RWPE2 (cell line): Measurements from ENCODE around the gene TM7SF3.

Experiments
- ATAC-seq: fragments of 200-7000 bp; cut with Tn5 transposase; 3 replicates; pipeline ENCODE4 v1.9.1; 2021; ENCODE audit warnings: low read depth
- DNase-seq: peaks from one replicate; pipeline ENCODE4 v3.0.0-alpha.2; 2020; ENCODE audit warnings: low spot score
- H3K27ac ChIP-seq: fragments of 450-650 bp; 2 replicates; pipeline ENCODE4 v1.5.1; 2017; ENCODE audit warnings: mild to moderate bottlenecking; ENCODE audit not compliant: poor library complexity, severe bottlenecking
- H3K27me3 ChIP-seq: fragments of 250-450 bp; sonication (Bioruptor Pico); 2 replicates; pipeline ENCODE4 v1.5.1; 2021; ENCODE audit warnings: mild to moderate bottlenecking, moderate library complexity; ENCODE audit not compliant: insufficient read depth, poor library complexity, severe bottlenecking
- H3K36me3 ChIP-seq: fragments of 250-450 bp; sonication (Bioruptor Pico); 2 replicates; pipeline ENCODE4 v1.5.1; 2020; ENCODE audit warnings: low read depth, mild to moderate bottlenecking, moderate library complexity
- H3K4me1 ChIP-seq: fragments of 250-450 bp; sonication (Bioruptor Pico); 2 replicates; pipeline ENCODE4 v1.5.1; 2021; ENCODE audit warnings: mild to moderate bottlenecking, moderate library complexity; ENCODE audit not compliant: insufficient read depth, poor library complexity, severe bottlenecking
- H3K4me3 ChIP-seq: fragments of 250-450 bp; sonication (Bioruptor Pico); 2 replicates; pipeline ENCODE4 v1.5.1; 2021; ENCODE audit warnings: mild to moderate bottlenecking, moderate library complexity; ENCODE audit not compliant: severe bottlenecking
- H3K9me3 ChIP-seq: fragments of 250-450 bp; sonication (Bioruptor Pico); 2 replicates; pipeline ENCODE4 v1.5.1; 2021; ENCODE audit warnings: mild to moderate bottlenecking, moderate library complexity; ENCODE audit not compliant: severe bottlenecking
- TF ChIP-seq, protein P1 (sequence below): fragments of 450-650 bp; IDR thresholded peaks from one replicate; pipeline ENCODE4 v1.5.1; 2017; ENCODE audit warnings: mild to moderate bottlenecking, moderate library complexity; ENCODE audit not compliant: poor library complexity, severe bottlenecking

TM7SF3 gene

GRCh38 chr12:27003421-27004381 lies 10.5 kb downstream of the TM7SF3 start:
- no peak for ATAC-seq
- no peaks in the 10 kb centered on the region for H3K4me1 ChIP-seq

DNA sequence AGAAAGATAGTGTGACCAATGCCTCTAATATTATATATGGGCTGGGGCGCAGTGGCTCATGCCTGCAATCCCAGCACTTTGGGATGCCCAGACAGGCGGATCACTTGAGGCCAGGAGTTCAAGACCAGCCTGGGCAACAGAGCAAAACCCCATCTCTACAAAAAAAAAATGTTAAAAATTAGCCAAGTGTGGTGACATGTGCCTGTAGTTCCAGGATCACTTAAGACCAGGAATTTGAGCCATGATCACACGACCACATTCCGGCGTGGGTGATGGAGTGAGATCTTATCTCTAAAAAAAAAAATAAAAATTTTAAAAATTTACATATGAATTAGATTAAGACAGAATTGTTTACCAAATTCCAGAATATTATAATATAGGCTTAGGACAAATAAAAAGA lies 12.0 kb downstream of the TM7SF3 start:
- no peak overlapping the region for H3K4me3 ChIP-seq
- no peak for ATAC-seq
- no peaks in the 10 kb centered on the region for H3K9me3 ChIP-seq
- peaks cover 4% of the 10 kb centered on the region; the same call in 1 of the 2 replicates for H3K36me3 ChIP-seq
- H3K27me3 ChIP-seq = no peaks in the 10 kb centered on the region
- TF ChIP-seq, protein P1, sequence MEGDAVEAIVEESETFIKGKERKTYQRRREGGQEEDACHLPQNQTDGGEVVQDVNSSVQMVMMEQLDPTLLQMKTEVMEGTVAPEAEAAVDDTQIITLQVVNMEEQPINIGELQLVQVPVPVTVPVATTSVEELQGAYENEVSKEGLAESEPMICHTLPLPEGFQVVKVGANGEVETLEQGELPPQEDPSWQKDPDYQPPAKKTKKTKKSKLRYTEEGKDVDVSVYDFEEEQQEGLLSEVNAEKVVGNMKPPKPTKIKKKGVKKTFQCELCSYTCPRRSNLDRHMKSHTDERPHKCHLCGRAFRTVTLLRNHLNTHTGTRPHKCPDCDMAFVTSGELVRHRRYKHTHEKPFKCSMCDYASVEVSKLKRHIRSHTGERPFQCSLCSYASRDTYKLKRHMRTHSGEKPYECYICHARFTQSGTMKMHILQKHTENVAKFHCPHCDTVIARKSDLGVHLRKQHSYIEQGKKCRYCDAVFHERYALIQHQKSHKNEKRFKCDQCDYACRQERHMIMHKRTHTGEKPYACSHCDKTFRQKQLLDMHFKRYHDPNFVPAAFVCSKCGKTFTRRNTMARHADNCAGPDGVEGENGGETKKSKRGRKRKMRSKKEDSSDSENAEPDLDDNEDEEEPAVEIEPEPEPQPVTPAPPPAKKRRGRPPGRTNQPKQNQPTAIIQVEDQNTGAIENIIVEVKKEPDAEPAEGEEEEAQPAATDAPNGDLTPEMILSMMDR = no peak
- DNase-seq = no peak
- no peaks in the 10 kb centered on the region for H3K4me1 ChIP-seq
- H3K27ac ChIP-seq = no peak overlapping the region

More at GRCh38 chr12:27003421-27004381, 10.5 kb downstream of the TM7SF3 start:
- TF ChIP-seq, protein P1 = no peak
- H3K27me3 ChIP-seq = no peaks in the 10 kb centered on the region
- no peak for DNase-seq
- no peak overlapping the region for H3K27ac ChIP-seq
- peaks cover 4% of the 10 kb centered on the region; the same call in 1 of the 2 replicates for H3K36me3 ChIP-seq
- no peak overlapping the region for H3K4me3 ChIP-seq
- H3K9me3 ChIP-seq = no peaks in the 10 kb centered on the region

GRCh38 chr12:27001663-27002062 lies 12.5 kb downstream of the TM7SF3 start:
- no peaks in the 10 kb centered on the region for H3K4me1 ChIP-seq
- H3K9me3 ChIP-seq = no peaks in the 10 kb centered on the region
- TF ChIP-seq, protein P1 = no peak
- no peak overlapping the region for H3K4me3 ChIP-seq
- no peak for DNase-seq
- H3K27me3 ChIP-seq = no peaks in the 10 kb centered on the region
- H3K36me3 ChIP-seq = peaks cover 4% of the 10 kb centered on the region; the same call in 1 of the 2 replicates
- H3K27ac ChIP-seq = no peak overlapping the region
- ATAC-seq = no peak

DNA sequence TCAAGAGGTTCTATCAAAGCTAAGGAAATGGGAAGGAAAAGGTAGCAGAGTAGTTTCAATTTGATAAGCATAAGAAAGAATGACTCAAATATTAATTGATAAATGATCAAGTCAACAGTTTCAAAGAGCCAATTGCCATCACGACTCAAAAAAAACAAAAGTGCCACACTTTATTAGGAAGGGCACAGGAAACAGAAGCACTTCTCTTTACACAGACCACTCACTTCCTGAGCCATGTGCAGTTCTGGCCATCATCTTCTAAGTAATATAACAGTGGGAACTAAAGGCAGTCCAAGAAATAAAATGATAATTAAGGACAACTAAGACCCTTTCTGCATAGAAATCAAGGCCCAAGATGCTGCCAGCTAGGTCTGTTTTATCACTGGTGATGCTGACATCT lies 13.2 kb downstream of the TM7SF3 start:
- H3K4me1 ChIP-seq = no peaks in the 10 kb centered on the region
- TF ChIP-seq, protein P1 = no peak
- ATAC-seq (no peak), DNase-seq (no peak)
- no peaks in the 10 kb centered on the region for H3K27me3 ChIP-seq
- H3K27ac ChIP-seq = no peak overlapping the region
- peaks cover 4% of the 10 kb centered on the region; the same call in 1 of the 2 replicates for H3K36me3 ChIP-seq
- no peak overlapping the region for H3K4me3 ChIP-seq
- no peaks in the 10 kb centered on the region for H3K9me3 ChIP-seq

DNA sequence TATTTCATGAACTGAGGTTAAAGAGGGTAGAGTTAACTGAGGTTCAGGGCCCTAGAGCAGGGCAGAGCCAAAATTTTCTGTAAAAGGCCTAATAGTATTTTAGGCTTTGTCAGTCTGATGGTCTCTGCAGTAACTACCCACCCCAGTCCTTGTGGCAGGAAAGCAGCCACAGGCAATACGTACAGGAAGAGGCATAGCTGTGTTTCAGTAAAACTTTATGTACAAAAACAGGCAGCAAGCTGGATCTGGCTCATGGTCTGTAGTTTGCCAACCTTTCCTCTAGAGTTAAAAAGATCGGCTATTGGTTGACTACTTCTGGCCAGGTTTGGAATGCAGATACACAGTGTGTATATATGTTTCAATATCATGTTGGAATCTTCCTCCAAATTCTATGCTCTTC lies 17.2 kb downstream of the TM7SF3 start:
- Histone ChIP-seq H3K4me1 (no peaks in the 10 kb centered on the region), H3K9me3 (no peaks in the 10 kb centered on the region), H3K27ac (no peak overlapping the region), H3K4me3 (no peak overlapping the region), H3K36me3 (peaks cover 12% of the 10 kb centered on the region), H3K27me3 (no peaks in the 10 kb centered on the region)
- TF ChIP-seq, protein P1 = no peak
- DNase-seq (no peak), ATAC-seq (no peak)
